NOMO-1 treated with dmso at 0.1 percent for 144 hours (cell line): ENCODE data around the gene GRM4.

Experiments used
- DNase-seq: peaks from one replicate; lab custom pipeline; 2025; ENCODE audit not compliant: unreplicated experiment; lab: John Stamatoyannopoulos, UW

Gene GRM4

DNA sequence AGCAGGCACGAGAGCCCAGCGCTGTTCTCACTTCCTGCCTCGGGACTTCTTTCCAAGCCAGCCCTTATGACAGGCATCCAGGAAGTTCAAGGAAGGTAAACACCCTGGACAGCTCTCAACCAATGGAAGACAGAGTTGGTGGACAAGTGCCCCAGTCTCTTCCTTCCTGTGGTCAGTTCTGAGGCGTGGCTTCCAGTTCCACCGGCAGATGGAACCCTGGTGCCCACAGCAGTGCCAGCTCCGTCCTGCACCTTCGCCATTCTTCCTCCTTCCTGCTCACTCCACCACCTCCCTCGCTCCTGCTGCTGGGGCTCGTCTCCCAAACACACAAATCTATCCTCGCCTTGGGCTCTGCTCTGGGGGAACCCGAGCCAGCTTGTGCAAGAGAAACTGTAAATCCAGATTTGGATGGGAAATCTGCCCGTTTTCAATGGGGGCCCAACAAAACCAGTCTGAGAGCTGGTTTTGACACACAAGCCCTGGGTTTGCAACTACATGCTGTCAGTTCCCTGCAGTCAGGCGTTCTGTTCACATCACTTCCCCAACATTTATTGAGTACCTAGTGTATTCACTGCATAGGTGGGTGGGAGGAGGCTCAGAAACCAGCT is 162.7 kb downstream of the GRM4 start:
- peak; percentile 14 for DNase-seq

DNA sequence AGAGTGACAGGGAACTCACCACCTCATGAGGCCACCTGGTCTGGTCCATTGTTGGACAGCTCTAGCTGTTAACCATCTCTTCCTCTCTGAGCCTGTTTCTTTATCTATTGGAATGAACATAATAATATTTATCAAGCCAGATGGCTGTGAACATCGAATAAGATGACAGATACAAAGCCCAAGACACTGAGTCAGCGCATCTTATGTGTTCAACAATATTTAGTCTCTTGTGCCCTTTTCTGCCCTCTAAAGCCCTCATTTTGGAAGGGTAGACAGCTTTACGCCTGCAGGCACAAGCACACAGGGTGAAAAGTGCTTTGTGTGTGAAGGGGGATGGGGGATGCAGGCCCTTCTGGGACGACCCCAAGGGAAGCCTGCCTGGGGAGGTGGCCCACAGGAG is 164.0 kb downstream of the GRM4 start:
- no peak for DNase-seq

DNA sequence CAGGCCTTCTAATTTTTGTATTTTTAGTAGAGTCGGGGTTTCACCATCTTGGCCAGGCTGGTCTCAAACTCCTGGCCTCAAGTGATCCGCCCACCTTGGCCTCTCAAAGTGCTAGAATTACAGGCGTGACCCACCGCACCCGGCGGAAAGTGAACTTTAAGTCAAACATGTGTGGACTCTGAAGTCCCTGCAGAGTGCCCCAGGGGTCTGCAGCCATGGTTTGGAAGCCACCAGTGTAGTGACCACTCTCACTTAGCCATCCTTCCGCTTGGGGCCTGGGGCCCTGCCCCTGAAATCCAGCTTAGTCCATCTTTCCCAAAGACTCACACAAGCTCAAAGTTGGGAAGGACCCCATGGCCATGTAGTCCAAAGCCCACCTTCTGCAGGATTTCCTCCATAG is 164.5 kb downstream of the GRM4 start:
- DNase-seq = no peak

DNA sequence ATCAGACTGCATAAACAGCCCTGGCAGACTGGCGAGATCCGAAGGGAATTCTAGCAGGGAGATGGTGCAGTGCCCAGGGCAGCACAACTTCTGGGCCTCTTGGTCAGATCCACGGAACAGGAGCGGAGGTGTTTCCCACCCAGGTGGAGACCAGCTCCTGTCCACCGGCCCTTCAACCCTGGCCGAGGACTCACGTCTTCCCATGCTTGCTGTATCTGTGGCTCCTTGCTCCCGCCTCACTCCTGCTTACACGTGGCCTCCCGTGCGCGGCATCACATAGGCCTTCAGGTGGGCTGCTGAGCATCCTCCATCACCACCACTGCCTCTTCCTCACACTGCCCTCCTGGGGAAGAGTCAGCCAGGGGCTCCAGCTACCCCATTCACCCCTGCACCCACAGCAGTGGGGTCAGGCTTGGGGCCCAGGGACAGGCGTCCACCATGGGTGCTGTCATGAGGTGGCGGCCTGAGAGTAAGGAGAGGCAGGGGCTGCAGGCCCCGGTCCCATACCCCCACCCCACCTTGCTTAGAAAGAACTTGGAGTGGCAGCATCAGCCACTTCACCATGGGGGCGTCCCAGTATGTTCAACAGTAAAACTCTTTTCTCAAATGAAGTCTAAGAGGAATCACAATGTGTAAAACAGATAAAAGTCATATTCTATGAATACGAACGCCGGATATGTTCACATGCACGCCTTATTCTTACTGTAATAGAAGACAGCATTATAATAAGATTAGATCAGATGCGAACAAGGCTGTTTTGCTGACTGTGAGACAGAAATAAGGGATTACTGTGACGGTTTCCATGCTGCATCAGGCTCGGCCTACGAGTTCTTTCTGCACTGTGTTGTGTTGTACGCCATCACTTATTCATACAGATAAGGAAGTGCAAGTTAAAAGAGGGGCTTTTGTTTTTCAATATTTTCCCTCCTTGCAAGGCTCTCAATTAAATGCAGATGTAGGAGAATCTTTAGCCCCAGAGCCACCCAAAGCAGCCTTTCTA is 165.4 kb downstream of the GRM4 start:
- no peak for DNase-seq

DNA sequence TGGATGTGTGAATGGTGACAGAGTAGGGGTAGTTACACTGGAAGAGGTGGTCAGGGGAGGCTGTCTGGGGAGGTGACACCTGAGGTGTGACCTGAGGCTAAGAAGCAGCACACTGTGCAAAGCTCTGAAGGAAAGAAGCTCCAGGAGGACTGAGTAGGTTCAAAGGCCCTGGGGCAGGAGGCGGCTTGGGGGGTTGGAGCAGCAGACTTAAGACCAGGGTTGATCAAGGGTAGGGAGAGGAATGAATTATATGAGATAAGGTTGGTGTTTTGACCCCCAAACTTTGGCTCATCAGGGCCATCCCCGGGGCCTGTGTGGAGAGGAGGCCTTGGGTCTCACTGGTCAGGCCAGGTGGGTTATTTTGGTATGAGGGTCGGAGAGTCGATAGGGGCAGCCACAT is 166.1 kb downstream of the GRM4 start:
- no peak for DNase-seq

DNA sequence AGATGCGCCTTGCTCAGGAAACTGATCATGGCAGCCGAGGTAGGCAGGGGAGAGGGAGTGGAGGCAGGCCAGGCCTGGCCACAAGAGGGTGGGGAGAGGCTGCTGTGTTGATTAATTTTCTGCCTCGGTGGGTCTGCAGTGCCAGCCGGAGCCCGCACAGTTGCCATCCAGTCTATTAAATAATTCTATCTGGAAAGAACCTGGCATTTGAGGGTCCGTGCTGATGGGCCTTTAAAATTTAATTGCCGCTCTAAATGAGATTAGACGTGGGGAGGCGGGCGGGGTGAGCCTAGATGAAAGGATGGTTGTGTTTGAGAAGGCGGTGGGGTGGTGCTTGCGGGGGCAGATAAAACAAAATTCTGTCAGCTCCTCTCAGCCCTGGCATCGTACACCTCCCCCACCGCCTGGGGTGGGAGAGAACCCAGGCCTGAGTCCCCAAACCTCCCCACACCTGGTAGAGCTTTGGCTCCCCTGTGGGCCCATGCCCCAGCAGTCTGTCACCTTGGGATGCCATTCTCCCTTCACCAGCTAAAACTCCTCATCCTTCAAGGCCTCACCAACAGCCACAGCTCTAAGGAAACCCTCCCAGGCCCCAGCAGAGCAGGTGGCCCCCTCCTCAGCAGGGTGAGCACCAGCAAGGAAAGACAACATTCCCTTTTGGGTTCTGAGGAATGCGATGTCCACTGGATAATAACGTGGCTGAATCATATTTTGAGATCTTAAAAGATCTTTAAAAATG is 167.3 kb downstream of the GRM4 start:
- no peak for DNase-seq

DNA sequence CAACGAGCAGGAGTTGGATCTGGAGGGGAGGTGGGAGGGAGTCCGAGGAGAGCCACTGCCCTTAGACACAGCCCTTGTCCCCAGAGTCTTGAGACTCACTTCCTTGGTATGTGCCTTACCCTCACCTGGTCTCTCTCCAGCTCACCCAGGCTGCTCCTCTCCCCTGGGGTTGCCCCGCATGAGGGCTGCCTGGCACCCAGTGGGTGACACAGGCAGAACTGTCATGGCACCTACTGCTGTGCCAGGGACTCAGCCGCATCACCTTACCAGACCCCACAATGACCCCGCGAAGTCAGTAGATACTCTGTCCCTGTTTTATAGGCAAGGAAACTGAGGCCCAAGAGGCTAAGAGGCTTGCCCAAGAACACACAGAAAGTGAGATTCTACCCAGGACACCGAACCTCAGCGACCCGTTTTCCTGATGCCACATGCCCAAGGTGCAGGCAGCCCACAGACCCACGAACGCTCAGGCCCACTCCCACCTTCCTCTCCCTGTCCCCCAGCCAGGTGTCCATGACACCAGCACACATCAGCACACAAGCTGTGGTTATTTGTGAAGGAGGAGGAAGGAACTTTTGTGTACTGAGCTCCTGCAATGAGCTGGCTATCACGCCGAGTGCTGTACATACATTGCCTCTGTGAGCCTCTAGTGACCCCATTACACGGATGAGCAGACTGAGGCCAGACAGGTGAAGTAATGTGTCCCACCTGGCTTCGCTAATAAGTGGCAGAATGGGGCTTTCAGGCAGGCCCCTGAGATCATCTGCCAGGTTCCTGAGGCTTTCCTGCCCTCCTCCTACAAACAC is 168.1 kb downstream of the GRM4 start:
- DNase-seq = no peak

DNA sequence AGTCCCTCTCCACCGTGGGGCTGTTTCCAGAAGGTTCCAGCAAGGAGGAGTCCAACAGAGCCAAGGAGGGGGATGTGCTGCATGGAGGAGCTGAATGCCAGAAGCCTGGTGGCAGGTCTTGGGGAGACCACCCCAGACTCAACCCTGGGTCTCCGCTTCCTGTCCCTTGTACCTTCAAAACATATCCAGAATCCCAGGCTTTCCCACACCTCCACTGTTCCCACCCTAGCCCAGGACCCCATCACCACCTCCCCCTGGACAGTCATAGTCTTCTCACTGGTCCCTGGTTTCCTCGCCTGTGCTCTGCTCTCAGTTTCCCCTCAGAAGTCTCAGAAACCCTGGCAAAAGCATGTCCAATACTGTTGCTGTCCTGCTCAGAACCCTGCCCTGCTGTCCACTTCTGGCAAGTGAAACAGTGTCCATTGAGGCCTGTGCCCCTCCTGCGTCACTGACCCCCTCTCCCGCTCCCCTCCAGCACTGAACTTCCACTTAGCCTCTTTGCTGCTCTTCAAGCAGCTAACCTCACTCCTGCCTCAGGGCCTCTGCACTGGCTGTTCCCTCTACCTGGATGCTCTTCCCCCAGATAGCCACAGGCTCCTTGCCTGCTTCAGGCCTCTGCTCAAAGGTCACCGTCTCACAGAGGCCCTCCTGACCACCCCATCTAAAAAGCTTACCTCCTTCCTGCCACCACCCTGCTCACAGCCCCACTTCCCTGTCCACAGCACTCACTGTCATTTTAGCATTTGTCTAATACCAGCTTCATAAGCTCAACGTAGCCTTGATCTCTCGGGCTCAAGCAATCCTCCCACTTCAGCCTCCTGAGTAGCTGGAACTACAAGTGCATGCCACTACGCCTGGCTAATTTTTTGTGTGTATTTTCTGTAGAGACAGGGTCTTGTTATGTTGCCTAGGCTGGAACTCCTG is 169.2 kb downstream of the GRM4 start:
- DNase-seq = no peak

DNA sequence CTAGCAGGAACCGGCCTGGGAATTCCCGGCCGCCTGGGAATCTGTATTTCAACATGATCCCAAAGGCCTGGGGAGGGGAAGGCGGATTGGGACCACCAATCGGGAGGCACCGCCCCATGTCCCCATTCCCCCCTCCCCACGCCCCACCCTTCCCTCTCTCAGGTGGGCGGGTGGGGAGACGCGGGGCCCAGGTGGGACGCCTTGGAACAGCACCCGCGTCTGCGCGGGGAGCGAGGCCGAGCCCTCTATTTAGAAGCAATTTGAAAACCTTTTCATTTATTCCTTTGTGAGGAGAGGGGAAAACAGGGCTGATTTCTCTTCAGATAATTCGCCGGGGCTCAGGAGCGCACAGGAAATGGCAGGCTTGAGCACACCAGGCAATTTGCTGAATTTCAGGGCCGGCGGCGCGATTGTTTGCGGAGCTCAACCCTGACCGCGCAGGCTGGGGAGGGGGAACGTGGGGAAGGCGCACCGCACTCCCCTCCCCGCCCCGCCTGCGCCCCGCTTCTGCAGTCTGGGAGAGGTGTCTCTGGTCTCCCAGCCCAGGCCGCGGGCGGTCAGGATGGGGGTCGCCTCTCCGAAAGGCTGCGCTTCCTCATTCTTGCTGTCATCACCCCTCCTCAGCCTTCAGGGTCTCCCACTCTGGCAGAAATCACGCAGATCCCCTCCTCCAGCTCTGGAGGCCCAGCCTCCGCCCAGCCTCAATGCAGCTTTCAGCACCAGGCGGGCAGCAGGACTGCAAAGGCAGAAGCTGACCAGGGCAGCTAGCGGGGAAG is 170.0 kb downstream of the GRM4 start:
- DNase-seq = no peak

DNA sequence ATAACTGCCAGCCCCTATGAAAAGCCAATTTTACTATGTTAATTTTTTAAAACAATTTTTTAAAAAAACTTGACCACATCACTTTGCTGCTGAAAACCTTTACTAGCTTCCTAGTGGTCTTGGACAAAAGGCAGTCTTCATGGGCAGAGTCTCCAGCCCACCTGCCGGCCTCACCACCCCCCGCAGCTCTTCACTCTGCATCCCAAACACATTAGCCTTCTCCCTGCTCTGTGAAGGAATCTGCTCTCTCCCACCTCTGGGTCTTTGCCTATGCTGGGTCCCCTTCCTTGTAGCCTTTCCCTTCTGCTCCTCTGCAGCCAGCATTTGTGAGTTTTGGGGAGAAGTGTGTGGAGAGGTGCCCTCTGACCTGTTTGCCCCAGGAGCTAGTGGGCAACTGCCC is 171.4 kb downstream of the GRM4 start:
- no peak for DNase-seq

DNA sequence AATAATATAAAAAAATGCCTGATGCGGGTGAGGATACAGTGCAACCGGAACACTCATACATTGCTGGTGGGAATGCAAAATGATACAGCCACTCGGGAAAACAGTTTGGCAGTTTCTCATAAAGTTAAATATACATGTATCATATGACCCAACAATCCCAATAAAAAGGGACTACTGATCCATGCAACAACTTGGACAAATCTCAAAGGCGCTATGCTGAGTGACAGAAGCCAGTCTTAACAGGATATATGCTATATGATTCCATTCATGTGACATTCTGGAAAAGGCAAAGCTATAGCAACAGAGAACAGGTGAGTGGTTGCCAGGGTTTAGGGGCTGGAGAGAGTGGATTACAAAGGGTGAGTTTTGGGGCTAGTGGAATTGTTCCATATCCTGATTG is 171.9 kb downstream of the GRM4 start:
- DNase-seq = no peak

DNA sequence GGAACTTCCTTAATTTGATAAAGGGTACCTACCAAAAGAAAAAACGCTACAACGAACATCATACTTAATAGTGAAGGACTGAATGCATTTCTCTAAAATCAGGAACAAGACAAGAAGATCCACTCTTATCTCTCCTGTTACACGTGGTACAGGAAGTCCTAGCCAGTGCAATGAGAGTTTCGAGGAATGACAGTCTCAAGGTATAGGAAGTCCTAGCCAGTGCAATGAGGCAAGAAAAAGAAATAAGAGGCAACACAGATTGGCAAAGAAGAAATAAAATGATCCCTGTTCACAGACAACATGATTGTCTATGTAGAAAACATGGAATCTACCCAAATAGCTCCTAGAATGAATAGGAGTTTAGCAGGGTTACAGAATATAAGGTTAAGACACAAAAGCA is 174.3 kb downstream of the GRM4 start:
- no peak for DNase-seq
